Vagina (tissue), 2 donors: ENCODE results near the gene PTMA.

ENCODE experiments used
- CTCF ChIP-seq, 3 experiments: fragments of 450-650 bp in 2 of 3; fragments of 200-600 bp in 1 of 3; sonication (generic) in 1 of 3; IDR thresholded peaks; one replicate each; pipeline ENCODE4 v1.5.1; 2017 to 2019; ENCODE audit warnings: antibody characterized with exemption in 3 of 3, mild to moderate bottlenecking in 2 of 3, moderate library complexity in 2 of 3
- POLR2A ChIP-seq, 2 donors: fragments of 450-650 bp; IDR thresholded peaks; one replicate each; pipeline ENCODE4 v1.6.1; 2017; ENCODE audit warnings: antibody characterized with exemption in 2 of 2, mild to moderate bottlenecking in 2 of 2, moderate library complexity in 2 of 2
- POLR2AphosphoS5 ChIP-seq, 2 donors: sonication (generic); formaldehyde crosslinking; IDR thresholded peaks; one replicate each; pipeline ENCODE4 v1.9.0; 2017; ENCODE audit warnings: antibody characterized with exemption in 2 of 2, mild to moderate bottlenecking in 2 of 2, low read depth in 1 of 2; ENCODE audit not compliant: insufficient read depth in 1 of 2

GRCh38 chr2:231761735-231762134, 53.4 kb downstream of the PTMA start:
- TF ChIP-seq CTCF (IDR thresholded peaks at IDR 0.05) (no peak), POLR2A (IDR thresholded peaks at IDR 0.05) (no peak), POLR2AphosphoS5 (IDR thresholded peaks at IDR 0.05; ENCODE audit: insufficient read depth in 1 of 2, low read depth in 1 of 2) (no peak)
